Esophagus muscularis mucosa (tissue), 4 donors: ENCODE data around the gene ST8SIA6. TPM values are rescaled to one million over a fixed set of nuclear protein-coding genes. Genes with fewer than 3 reads are reported as not detected.
"Not testable (repeated sequence)": the region's sequence is repeated elsewhere in the genome, so short reads cannot be mapped to it uniquely, and the experiment has no call there.

Experiments used
- DNase-seq: peaks from one replicate; pipeline ENCODE4 v3.0.0-alpha.2; 2017; ENCODE audit errors: extremely low spot score
- H3K27ac ChIP-seq, 4 donors: fragments of 200-600 bp; sonication (generic); replicated peaks in 1 of 4; 1 replicate in 3 of 4; 2 replicates in 1 of 4; pipeline ENCODE4 v1.5.1; 2016 to 2019; ENCODE audit warnings: mild to moderate bottlenecking in 1 of 4
- H3K27me3 ChIP-seq, 4 donors: fragments of 200-600 bp; sonication (generic); one replicate each; pipeline versions ENCODE4 v1.5.1 to v1.6.0; 2016 to 2019
- H3K36me3 ChIP-seq, 4 donors: fragments of 200-600 bp; sonication (generic); one replicate each; pipeline ENCODE4 v1.5.1; 2016 to 2019
- H3K4me1 ChIP-seq, 4 donors: fragments of 200-600 bp; sonication (generic); one replicate each; pipeline ENCODE4 v1.5.1; 2016 to 2019
- H3K4me3 ChIP-seq, 4 donors: fragments of 200-600 bp; sonication (generic); 1 replicate in 2 of 4; 2 replicates in 2 of 4; pipeline ENCODE4 v1.5.1; 2016 to 2019; ENCODE audit warnings: mild to moderate bottlenecking in 4 of 4, moderate library complexity in 1 of 4
- H3K9me3 ChIP-seq, 4 donors: fragments of 200-600 bp; sonication (generic); 1 replicate in 3 of 4; 2 replicates in 1 of 4; pipeline ENCODE4 v1.5.1; 2016 to 2019
- CTCF ChIP-seq, 3 experiments: fragments of 200-600 bp in 2 of 3; fragments of 450-650 bp in 1 of 3; sonication (generic) in 2 of 3; IDR thresholded peaks; one replicate each; pipeline ENCODE4 v1.5.1; 2017 to 2019; ENCODE audit warnings: antibody characterized with exemption in 3 of 3, mild to moderate bottlenecking in 2 of 3, moderate library complexity in 1 of 3
- EP300 ChIP-seq: sonication (generic); formaldehyde crosslinking; IDR thresholded peaks from one replicate; pipeline ENCODE4 v1.6.1; 2017; ENCODE audit warnings: antibody characterized with exemption
- POLR2A ChIP-seq: fragments of 450-650 bp; IDR thresholded peaks from one replicate; pipeline ENCODE4 v1.6.1; 2017; ENCODE audit warnings: antibody characterized with exemption, moderate library complexity, mild to moderate bottlenecking, low read depth
- POLR2AphosphoS5 ChIP-seq, 2 donors: sonication (generic); formaldehyde crosslinking; IDR thresholded peaks; one replicate each; pipeline ENCODE4 v1.6.1; 2017; ENCODE audit warnings: antibody characterized with exemption in 2 of 2
- WGBS: methylation state at CpG from one replicate; pipeline ENCODE4 v1.1.5; 2018; 5-methylcytosine and 5-hydroxymethylcytosine counted together
- intact Hi-C: fragments of 100-400 bp; cut with DNase I; formaldehyde crosslinking; loops from one replicate; pipeline ENCODE4 v1.15.1; 2023
- total RNA-seq, 4 donors: library from RNA; depleted of rRNA; stranded (reverse); fragments of >200 nt; gene quantifications; one replicate each; pipeline versions ENCODE4 v1.1.0 to v1.2.1, GENCODE V29; 2016

The ST8SIA6 gene
- total RNA-seq, 4 donors from 2014 or later, result 1.2 to 1.8 (median 1.3) TPM

- Histone ChIP-seq H3K27ac (no peak overlapping the region), H3K27me3 (no peaks in the 10 kb centered on the region), H3K4me3 (no peak overlapping the region), H3K4me1 (no peaks in the 10 kb centered on the region), H3K36me3 (no peaks in the 10 kb centered on the region), H3K9me3 (no peaks in the 10 kb centered on the region)
- intact Hi-C loops, result no loop called here
- TF ChIP-seq EP300 (no peak), POLR2AphosphoS5 (IDR thresholded peaks at IDR 0.05) (no peak), CTCF (IDR thresholded peaks at IDR 0.05) (no peak), POLR2A (no peak)
- DNase-seq, result peak; percentile 72
- WGBS, result 65% methylated on average over 7 of the region's 7 CpGs
Observed at GRCh38 chr10:17406036-17406834, 48.2 kb downstream of the ST8SIA6 start.

GRCh38 chr10:17403161-17403560 lies 51.2 kb downstream of the ST8SIA6 start:
- 83% methylated on average over 4 of the region's 4 CpGs for WGBS
- Histone ChIP-seq H3K4me3 (no peak overlapping the region), H3K27ac (no peak overlapping the region), H3K9me3 (no peaks in the 10 kb centered on the region), H3K27me3 (no peaks in the 10 kb centered on the region), H3K36me3 (no peaks in the 10 kb centered on the region), H3K4me1 (no peaks in the 10 kb centered on the region)
- no peak for DNase-seq
- intact Hi-C loops, result no loop called here
- no peak for TF ChIP-seq POLR2AphosphoS5 (IDR thresholded peaks at IDR 0.05)
- TF ChIP-seq POLR2A, result no peak

GRCh38 chr10:17402040-17402439 lies 52.4 kb downstream of the ST8SIA6 start:
- H3K9me3 ChIP-seq, H3K4me3 ChIP-seq, DNase-seq, intact Hi-C loops, H3K27ac ChIP-seq, H3K4me1 ChIP-seq, H3K36me3 ChIP-seq, H3K27me3 ChIP-seq: not testable (repeated sequence)
- WGBS, result 92% methylated on average over 2 of the region's 2 CpGs

- no peak overlapping the region for H3K4me3 ChIP-seq
- intact Hi-C loops, result no loop called here
- H3K27ac ChIP-seq, result no peak overlapping the region
- 91% methylated on average over 3 of the region's 3 CpGs for WGBS
- no peak for TF ChIP-seq CTCF (IDR thresholded peaks at IDR 0.05)
- TF ChIP-seq POLR2A, result no peak
- no peak for TF ChIP-seq EP300
- no peak for TF ChIP-seq POLR2AphosphoS5 (IDR thresholded peaks at IDR 0.05)
- H3K36me3 ChIP-seq, result no peaks in the 10 kb centered on the region
- H3K4me1 ChIP-seq, result no peaks in the 10 kb centered on the region
- no peaks in the 10 kb centered on the region for H3K27me3 ChIP-seq
- no peaks in the 10 kb centered on the region for H3K9me3 ChIP-seq
- no peak for DNase-seq
Observed at GRCh38 chr10:17396004-17396403, 58.4 kb downstream of the ST8SIA6 start.

GRCh38 chr10:17394854-17395253 lies 59.5 kb downstream of the ST8SIA6 start:
- no peak overlapping the region for H3K27ac ChIP-seq
- H3K27me3 ChIP-seq, result no peaks in the 10 kb centered on the region
- no peak for TF ChIP-seq CTCF (IDR thresholded peaks at IDR 0.05)
- TF ChIP-seq EP300, result no peak
- no peak for TF ChIP-seq POLR2AphosphoS5 (IDR thresholded peaks at IDR 0.05)
- TF ChIP-seq POLR2A, result no peak
- H3K4me1 ChIP-seq, result no peaks in the 10 kb centered on the region
- intact Hi-C loops, result no loop called here
- 78% methylated on average over 6 of the region's 6 CpGs for WGBS
- no peaks in the 10 kb centered on the region for H3K36me3 ChIP-seq
- peak; percentile 70 for DNase-seq
- H3K4me3 ChIP-seq, result no peak overlapping the region
- H3K9me3 ChIP-seq, result no peaks in the 10 kb centered on the region
